Right atrium auricular region (tissue), 2 donors: ENCODE data around the gene SORBS1. TPM values are rescaled to one million over a fixed set of nuclear protein-coding genes. Genes with fewer than 3 reads are reported as not detected.
A peak's percentile ranks its signal among the peaks of the same experiment; 100 is the strongest.

Source experiments
- DNase-seq: peaks from one replicate; pipeline ENCODE4 v3.0.0-alpha.2; 2019; ENCODE audit warnings: low spot score
- H3K27ac ChIP-seq, 2 donors: fragments of 200-600 bp; sonication (generic); 1 replicate in 1 of 2; 2 replicates in 1 of 2; pipeline ENCODE4 v1.5.1; 2016 to 2019
- H3K27me3 ChIP-seq, 2 donors: fragments of 200-600 bp; sonication (generic); one replicate each; pipeline versions ENCODE4 v1.5.1 to v1.6.0; 2017 to 2019
- H3K36me3 ChIP-seq: fragments of 200-600 bp; sonication (generic); one replicate; pipeline ENCODE4 v1.5.1; 2016
- H3K4me1 ChIP-seq, 2 donors: fragments of 200-600 bp; sonication (generic); one replicate each; pipeline versions ENCODE4 v1.5.1 to v1.6.0; 2017 to 2019
- H3K4me3 ChIP-seq, 2 donors: fragments of 200-600 bp; sonication (generic); 1 replicate in 1 of 2; 2 replicates in 1 of 2; pipeline ENCODE4 v1.5.1; 2017 to 2019; ENCODE audit warnings: mild to moderate bottlenecking in 1 of 2, moderate library complexity in 1 of 2
- H3K9me3 ChIP-seq, 2 donors: fragments of 200-600 bp; sonication (generic); one replicate each; pipeline ENCODE4 v1.5.1; 2019
- CTCF ChIP-seq, 2 donors: fragments of 200-600 bp; sonication (generic); IDR thresholded peaks; one replicate each; pipeline ENCODE4 v1.5.1; 2019; ENCODE audit warnings: antibody characterized with exemption in 2 of 2
- total RNA-seq, 2 donors: library from RNA; depleted of rRNA; stranded (reverse); fragments of >200 nt; gene quantifications; one replicate each; pipeline ENCODE4 v1.1.0, GENCODE V29; 2016

Gene SORBS1
- total RNA-seq, 2 donors from 2014 or later = 742 to 815 TPM

DNA sequence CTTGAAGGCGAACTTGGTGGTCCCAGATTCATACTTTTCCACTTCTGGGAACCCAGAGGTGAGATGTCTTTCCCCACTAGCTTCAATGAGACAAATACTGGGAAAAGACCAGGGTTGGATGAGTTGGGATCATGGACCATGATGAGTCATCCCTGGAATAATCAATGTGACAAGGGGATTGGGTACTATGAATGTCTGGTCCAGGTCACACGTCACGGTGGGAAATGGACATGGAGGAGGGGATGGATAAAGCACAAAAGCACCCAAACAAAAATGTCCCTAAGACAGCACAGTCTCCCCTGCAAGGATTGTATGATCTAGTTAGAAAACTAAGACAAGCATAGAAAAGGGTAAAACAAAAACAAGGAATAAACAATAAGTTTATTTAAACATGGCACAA, 12.4 kb upstream of the SORBS1 start:
- H3K27me3 ChIP-seq = no peaks in the 10 kb centered on the region
- H3K9me3 ChIP-seq = no peaks in the 10 kb centered on the region
- H3K27ac ChIP-seq = peak overlapping the region in 1 of 2 donors; percentile 70
- H3K4me1 ChIP-seq = peaks cover 0 to 13% of the 10 kb centered on the region in 2 donors
- no peaks in the 10 kb centered on the region for H3K36me3 ChIP-seq
- H3K4me3 ChIP-seq = no peak overlapping the region
- no peak for TF ChIP-seq CTCF (IDR thresholded peaks at IDR 0.05)
- no peak for DNase-seq

GRCh38 chr10:95572131-95572820, 11.1 kb upstream of the SORBS1 start:
- DNase-seq = no peak
- Histone ChIP-seq H3K36me3 (no peaks in the 10 kb centered on the region), H3K27ac (no peak overlapping the region), H3K4me1 (peaks cover 0 to 13% of the 10 kb centered on the region in 2 donors), H3K9me3 (no peaks in the 10 kb centered on the region), H3K27me3 (no peaks in the 10 kb centered on the region), H3K4me3 (peak overlapping the region in 1 of 2 donors; percentile 3)
- TF ChIP-seq CTCF (IDR thresholded peaks at IDR 0.05) = no peak

DNA sequence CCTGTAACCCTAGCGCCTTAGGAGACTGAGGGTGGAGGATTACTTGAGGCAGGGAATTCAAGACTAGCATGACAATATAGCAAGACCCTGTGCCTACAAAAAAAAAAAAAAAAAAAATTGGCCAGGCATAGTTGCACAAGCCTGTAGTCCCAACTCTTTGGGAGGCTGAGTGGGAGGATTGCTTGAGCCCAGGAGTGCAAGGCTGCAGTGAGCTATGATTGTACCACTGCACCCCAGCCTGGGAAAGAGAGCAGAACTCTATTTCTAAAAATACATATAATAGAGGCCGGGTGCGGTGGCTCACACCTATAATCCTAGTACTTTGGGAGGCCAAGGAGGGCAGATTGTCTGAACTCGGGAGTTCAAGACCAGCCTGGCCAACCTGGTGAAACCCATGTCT, 10.2 kb upstream of the SORBS1 start:
- Histone ChIP-seq H3K27me3 (no peaks in the 10 kb centered on the region), H3K4me1 (peaks cover 0 to 13% of the 10 kb centered on the region in 2 donors), H3K36me3 (no peaks in the 10 kb centered on the region), H3K27ac (no peak overlapping the region), H3K4me3 (no peak overlapping the region), H3K9me3 (no peaks in the 10 kb centered on the region)
- no peak for TF ChIP-seq CTCF (IDR thresholded peaks at IDR 0.05)
- no peak for DNase-seq

- no peak overlapping the region for H3K4me3 ChIP-seq
- H3K27ac ChIP-seq = no peak overlapping the region
- H3K9me3 ChIP-seq = no peaks in the 10 kb centered on the region
- no peak for DNase-seq
- H3K36me3 ChIP-seq = no peaks in the 10 kb centered on the region
- no peak for TF ChIP-seq CTCF (IDR thresholded peaks at IDR 0.05)
- H3K27me3 ChIP-seq = no peaks in the 10 kb centered on the region
- peaks cover 0 to 2% of the 10 kb centered on the region in 2 donors for H3K4me1 ChIP-seq
Measured at GRCh38 chr10:95569368-95569767, 8.2 kb upstream of the SORBS1 start.

GRCh38 chr10:95567903-95568630, 6.9 kb upstream of the SORBS1 start:
- no peak overlapping the region for H3K4me3 ChIP-seq
- DNase-seq = no peak
- no peak overlapping the region for H3K27ac ChIP-seq
- no peaks in the 10 kb centered on the region for H3K27me3 ChIP-seq
- H3K36me3 ChIP-seq = no peaks in the 10 kb centered on the region
- TF ChIP-seq CTCF (IDR thresholded peaks at IDR 0.05) = no peak
- no peaks in the 10 kb centered on the region for H3K9me3 ChIP-seq
- H3K4me1 ChIP-seq = no peaks in the 10 kb centered on the region
